Measurements from ENCODE around the gene ZNF628.

GRCh38 chr19:55436847-55437246, 39.6 kb upstream of the ZNF628 start:
- TF ChIP-seq, protein P1, sequence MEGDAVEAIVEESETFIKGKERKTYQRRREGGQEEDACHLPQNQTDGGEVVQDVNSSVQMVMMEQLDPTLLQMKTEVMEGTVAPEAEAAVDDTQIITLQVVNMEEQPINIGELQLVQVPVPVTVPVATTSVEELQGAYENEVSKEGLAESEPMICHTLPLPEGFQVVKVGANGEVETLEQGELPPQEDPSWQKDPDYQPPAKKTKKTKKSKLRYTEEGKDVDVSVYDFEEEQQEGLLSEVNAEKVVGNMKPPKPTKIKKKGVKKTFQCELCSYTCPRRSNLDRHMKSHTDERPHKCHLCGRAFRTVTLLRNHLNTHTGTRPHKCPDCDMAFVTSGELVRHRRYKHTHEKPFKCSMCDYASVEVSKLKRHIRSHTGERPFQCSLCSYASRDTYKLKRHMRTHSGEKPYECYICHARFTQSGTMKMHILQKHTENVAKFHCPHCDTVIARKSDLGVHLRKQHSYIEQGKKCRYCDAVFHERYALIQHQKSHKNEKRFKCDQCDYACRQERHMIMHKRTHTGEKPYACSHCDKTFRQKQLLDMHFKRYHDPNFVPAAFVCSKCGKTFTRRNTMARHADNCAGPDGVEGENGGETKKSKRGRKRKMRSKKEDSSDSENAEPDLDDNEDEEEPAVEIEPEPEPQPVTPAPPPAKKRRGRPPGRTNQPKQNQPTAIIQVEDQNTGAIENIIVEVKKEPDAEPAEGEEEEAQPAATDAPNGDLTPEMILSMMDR (IDR thresholded peaks at IDR 0.05), result no peak
- TF ChIP-seq POLR2A (IDR thresholded peaks at IDR 0.05; ENCODE audit: low read depth), result no peak
- no peak for TF ChIP-seq EP300 (IDR thresholded peaks at IDR 0.05)
- TF ChIP-seq POLR2AphosphoS5 (IDR thresholded peaks at IDR 0.05), result no peak
